GM10847 (cell line): ENCODE results near the gene MBD4.

Experiments
- POLR2A ChIP-seq: IDR thresholded peaks from 2 replicates; pipeline ENCODE4 v1.6.1; 2011; ENCODE audit not compliant: insufficient read length; ENCODE audit errors: extremely low read depth

The MBD4 gene

GRCh38 chr3:129404130-129404529 is 35.6 kb downstream of the MBD4 start:
- TF ChIP-seq POLR2A: no peak

DNA sequence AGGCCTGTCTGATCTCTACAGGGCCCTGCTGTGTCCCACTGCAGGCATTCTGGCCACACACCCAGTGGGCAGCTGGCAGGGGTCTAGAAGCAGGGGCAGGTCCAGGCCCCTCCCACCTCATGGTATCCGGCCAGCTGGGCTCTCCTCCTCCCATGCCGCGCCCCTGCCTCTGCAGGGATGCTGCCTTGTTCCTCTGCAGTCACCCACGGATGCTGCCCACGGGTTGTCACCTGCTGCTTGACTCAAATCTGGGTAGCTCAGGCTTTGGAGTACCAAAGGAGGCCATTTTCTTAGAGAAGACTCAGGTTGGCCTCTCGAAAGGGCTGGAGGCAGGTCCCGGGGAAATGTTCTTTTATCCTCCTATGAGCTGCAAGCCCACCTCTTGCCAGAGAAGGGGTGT is 36.3 kb downstream of the MBD4 start:
- TF ChIP-seq POLR2A: no peak

GRCh38 chr3:129402616-129403015 is 37.1 kb downstream of the MBD4 start:
- TF ChIP-seq POLR2A: no peak

DNA sequence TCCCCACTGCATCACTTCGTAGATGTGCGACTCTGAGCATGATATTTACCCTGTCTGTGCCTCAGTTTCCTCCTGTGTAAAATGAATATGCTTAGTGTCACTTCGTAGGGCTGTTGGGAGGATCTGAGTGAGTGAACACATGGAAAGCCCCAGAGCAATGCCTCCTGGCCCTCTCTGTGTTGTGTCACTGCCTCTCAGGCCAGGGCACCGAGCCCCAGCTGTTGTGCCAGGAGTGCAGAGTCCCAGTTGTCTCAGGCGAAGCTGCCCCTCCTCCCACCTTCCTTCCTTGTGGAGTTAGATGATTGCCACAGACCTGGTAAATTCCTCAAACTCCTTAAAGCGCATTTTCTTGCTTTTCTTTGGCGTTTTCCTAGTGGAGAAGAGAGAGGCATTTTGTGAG is 37.5 kb downstream of the MBD4 start:
- TF ChIP-seq POLR2A: no peak

GRCh38 chr3:129399895-129400357 is 39.8 kb downstream of the MBD4 start:
- TF ChIP-seq POLR2A: no peak

- peak; percentile 9 for TF ChIP-seq POLR2A
These were observed 40.4 kb downstream of the MBD4 start for GRCh38 chr3:129399145-129399894.

DNA sequence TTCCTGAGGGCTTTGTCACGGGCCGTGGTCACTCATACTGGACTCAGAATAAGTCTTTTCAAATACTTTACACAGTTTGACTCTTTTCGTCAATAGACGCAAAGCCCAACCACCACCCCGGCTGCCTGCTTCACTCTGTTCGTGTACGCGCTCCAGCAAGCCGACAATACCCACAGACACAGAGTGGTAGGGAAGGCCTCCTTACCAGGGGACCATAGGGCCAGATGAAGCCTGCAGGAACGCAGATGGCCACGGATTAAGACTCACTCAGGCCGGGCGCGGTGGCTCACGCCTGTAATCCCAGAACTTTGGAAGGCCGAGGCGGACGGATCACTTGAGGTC is 41.0 kb downstream of the MBD4 start:
- no peak for TF ChIP-seq POLR2A

- TF ChIP-seq POLR2A: no peak
These were observed 46.5 kb downstream of the MBD4 start for GRCh38 chr3:129393271-129393670.

- TF ChIP-seq POLR2A: no peak
These were observed 50.2 kb downstream of the MBD4 start for GRCh38 chr3:129389572-129389937.

GRCh38 chr3:129387487-129387886 is 52.3 kb downstream of the MBD4 start:
- TF ChIP-seq POLR2A: no peak

- no peak for TF ChIP-seq POLR2A
These were observed 52.8 kb downstream of the MBD4 start for GRCh38 chr3:129386984-129387383.

DNA sequence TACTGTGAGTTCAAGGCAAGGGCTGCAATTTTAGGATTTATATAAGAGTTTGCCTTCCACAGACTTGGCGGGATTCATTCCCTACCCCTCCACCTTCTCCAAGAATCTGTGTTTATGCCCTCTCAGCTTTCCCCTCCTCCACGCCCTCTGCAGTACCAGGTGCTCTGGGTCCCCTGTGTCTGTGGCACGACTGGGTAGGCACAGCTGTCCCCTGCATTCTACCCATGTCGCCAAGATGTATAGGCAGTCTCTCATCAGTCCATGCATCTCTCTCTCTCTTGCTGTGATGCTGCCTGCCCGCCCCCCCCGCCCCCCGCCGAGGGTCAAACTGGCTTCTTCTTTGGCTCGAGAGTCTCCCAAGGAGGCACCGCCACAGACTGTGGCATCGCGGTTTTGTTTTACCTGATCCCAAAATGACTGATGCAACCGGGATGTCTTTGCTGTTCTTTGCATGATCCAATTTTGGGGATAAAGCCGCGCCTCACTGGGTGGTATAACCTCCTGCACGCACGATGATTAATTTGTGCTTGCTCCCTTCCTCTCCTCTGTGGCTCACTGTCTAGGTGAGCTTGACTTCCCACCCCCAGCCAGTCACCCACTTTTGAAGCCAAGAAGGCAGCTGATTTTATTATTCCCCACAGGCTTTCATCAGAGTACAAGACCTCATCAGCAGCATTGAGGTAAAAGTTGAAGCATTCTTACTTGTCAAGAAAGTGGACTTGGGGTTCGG is 55.0 kb downstream of the MBD4 start:
- no peak for TF ChIP-seq POLR2A

- no peak for TF ChIP-seq POLR2A
These were observed 56.4 kb downstream of the MBD4 start for GRCh38 chr3:129383292-129383860.

DNA sequence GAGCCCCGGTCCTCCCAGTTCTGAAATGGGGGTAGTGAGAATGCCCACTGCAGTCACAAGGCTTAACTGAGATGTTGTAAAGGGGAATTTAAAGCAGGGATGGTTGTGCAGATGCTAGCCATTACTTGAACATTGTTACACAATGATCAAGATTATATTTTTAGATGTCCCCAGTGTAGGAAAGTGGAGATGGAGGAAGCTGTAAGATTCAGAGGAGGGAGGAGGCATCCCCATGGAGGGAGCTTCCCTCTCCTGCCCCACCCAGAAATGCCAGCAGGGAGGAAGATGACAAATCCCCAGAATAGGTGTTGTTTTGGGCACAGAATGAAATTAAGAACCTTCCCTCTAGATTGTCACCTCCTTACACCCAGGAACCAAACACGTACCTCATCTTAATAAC is 57.4 kb downstream of the MBD4 start:
- no peak for TF ChIP-seq POLR2A
